SHP77 treated with DMSO at 0.1 percent for 48 hours (cell line): ENCODE measurements around the gene OTUD6A.
"Not testable (repeated sequence)": the region's sequence is repeated elsewhere in the genome, so short reads cannot be mapped to it uniquely, and the experiment has no call there.

Experiments used
- DNase-seq: peaks from one replicate; lab custom pipeline; 2025; lab: John Stamatoyannopoulos, UW

OTUD6A gene

GRCh38 chrX:70046978-70047377 is 15.3 kb upstream of the OTUD6A start:
- DNase-seq, result no peak

- DNase-seq, result no peak
Observed at GRCh38 chrX:70049406-70049805, 12.9 kb upstream of the OTUD6A start.

- DNase-seq, result no peak
Observed at GRCh38 chrX:70049925-70050324, 12.3 kb upstream of the OTUD6A start, which contains the start of gene AWAT2. TSS of gene AWAT2 (minus strand) at chrX:70049938. CDS start at chrX:70049932, 6 bp downstream.

GRCh38 chrX:70052895-70053615 is 9.2 kb upstream of the OTUD6A start:
- no peak for DNase-seq

- no peak for DNase-seq
Observed at GRCh38 chrX:70054391-70054790, 7.9 kb upstream of the OTUD6A start.

- no peak for DNase-seq
Observed at GRCh38 chrX:70062961-70063550, 799 bp downstream of the OTUD6A start.

GRCh38 chrX:70066646-70067045 is 4.4 kb downstream of the OTUD6A start:
- DNase-seq, result no peak

- no peak for DNase-seq
Observed at GRCh38 chrX:70079297-70079696, 17.0 kb downstream of the OTUD6A start.

GRCh38 chrX:70079870-70080269 is 17.6 kb downstream of the OTUD6A start:
- no peak for DNase-seq

- DNase-seq, result no peak
Observed at GRCh38 chrX:70082723-70083122, 20.5 kb downstream of the OTUD6A start.

GRCh38 chrX:70084592-70085240 is 22.5 kb downstream of the OTUD6A start:
- DNase-seq, result no peak

- no peak for DNase-seq
Observed at GRCh38 chrX:70087857-70088630, 25.8 kb downstream of the OTUD6A start.

- no peak for DNase-seq
Observed at GRCh38 chrX:70088751-70089150, 26.5 kb downstream of the OTUD6A start.

GRCh38 chrX:70089604-70090297 is 27.5 kb downstream of the OTUD6A start:
- DNase-seq, result no peak

GRCh38 chrX:70092247-70092646 is 30.0 kb downstream of the OTUD6A start:
- no peak for DNase-seq

GRCh38 chrX:70096052-70096451 is 33.8 kb downstream of the OTUD6A start:
- no peak for DNase-seq

- DNase-seq, result no peak
Observed at GRCh38 chrX:70105229-70105628, 43.0 kb downstream of the OTUD6A start.

- not testable (repeated sequence) for DNase-seq
Observed at GRCh38 chrX:70111436-70112026, 49.3 kb downstream of the OTUD6A start.
